Karpas-422 (cell line): ENCODE results near the gene NOX5. TPM values are rescaled to one million over a fixed set of nuclear protein-coding genes. Genes with fewer than 3 reads are reported as not detected.

Source experiments
- DNase-seq: peaks from one replicate; pipeline ENCODE4 v3.0.0-alpha.2; 2015
- H2AFZ ChIP-seq: fragments of 200-600 bp; sonication (generic); 2 replicates; pipeline ENCODE4 v1.6.1; 2014; ENCODE audit warnings: antibody characterized with exemption, low read length, mixed read lengths
- H3K27ac ChIP-seq: fragments of 200-600 bp; sonication (generic); 2 replicates; pipeline ENCODE4 v1.5.1; 2014; ENCODE audit warnings: mild to moderate bottlenecking, low read length, moderate library complexity
- H3K27me3 ChIP-seq: fragments of 200-600 bp; sonication (generic); 2 replicates; pipeline ENCODE4 v1.6.1; 2014; ENCODE audit warnings: low read length, mixed read lengths
- H3K36me3 ChIP-seq: fragments of 200-600 bp; sonication (generic); 2 replicates; pipeline ENCODE4 v1.6.1; 2014; ENCODE audit warnings: low read length, mixed read lengths; ENCODE audit not compliant: insufficient read depth
- H3K4me1 ChIP-seq: fragments of 200-600 bp; sonication (generic); 2 replicates; pipeline ENCODE4 v1.6.1; 2014; ENCODE audit warnings: mild to moderate bottlenecking, low read length, mixed read lengths
- H3K4me2 ChIP-seq: fragments of 200-600 bp; sonication (generic); 2 replicates; pipeline ENCODE4 v1.6.1; 2014; ENCODE audit warnings: low read length, low read depth, mild to moderate bottlenecking; ENCODE audit not compliant: poor library complexity, severe bottlenecking
- H3K4me3 ChIP-seq: fragments of 200-600 bp; sonication (generic); 2 replicates; pipeline ENCODE4 v1.5.1; 2014; ENCODE audit warnings: mild to moderate bottlenecking, antibody characterized with exemption, low read length, mixed read lengths
- H3K79me2 ChIP-seq: fragments of 200-600 bp; sonication (generic); 2 replicates; pipeline ENCODE4 v1.6.1; 2014; ENCODE audit warnings: mild to moderate bottlenecking, low read length, mixed read lengths
- H3K9ac ChIP-seq: fragments of 200-600 bp; sonication (generic); 2 replicates; pipeline ENCODE4 v1.6.0; 2014; ENCODE audit warnings: low read length
- H3K9me2 ChIP-seq: fragments of 200-600 bp; sonication (generic), shearing (Covaris generic); replicated peaks from 2 replicates; pipeline ENCODE4 v1.6.0; 2014; ENCODE audit warnings: mild to moderate bottlenecking, low read length, moderate library complexity; ENCODE audit not compliant: insufficient read depth
- H3K9me3 ChIP-seq: fragments of 300-700, 200-600 bp; sonication (generic); 2 replicates; pipeline ENCODE4 v1.6.1; 2014; ENCODE audit warnings: low read length, mixed read lengths
- H4K20me1 ChIP-seq: fragments of 200-600 bp; sonication (generic); 2 replicates; pipeline ENCODE4 v1.6.1; 2014; ENCODE audit warnings: mild to moderate bottlenecking, antibody characterized with exemption, low read length, low read depth; ENCODE audit not compliant: insufficient read depth
- total RNA-seq: library from RNA; depleted of rRNA; stranded (reverse); fragments of >200 nt; shearing (Covaris generic); gene quantifications from 2 replicates; pipeline ENCODE4 v1.2.3, GENCODE V29; 2014; ENCODE audit warnings: low replicate concordance; rRNA removed

The NOX5 gene
- total RNA-seq, 1 experiment from 2014 or later, result not detected

DNA sequence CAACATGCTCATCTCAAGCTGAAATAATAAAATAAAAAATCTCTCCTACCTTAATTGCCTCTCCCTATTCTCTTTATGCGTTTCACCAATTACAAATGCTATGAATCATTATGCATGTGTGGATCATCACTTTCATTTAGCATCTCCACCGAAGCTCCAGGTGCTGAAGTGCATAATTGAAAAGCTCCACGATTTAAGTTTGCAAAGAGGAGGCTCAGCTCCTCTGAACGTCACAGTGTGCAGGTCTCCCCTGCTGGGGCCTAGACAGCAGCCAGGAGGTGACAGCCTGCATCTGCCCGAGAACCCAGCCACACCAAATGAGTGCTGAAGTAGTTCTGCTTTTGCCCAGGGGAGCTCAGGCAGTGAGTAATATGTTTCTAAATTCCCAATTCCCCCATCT lies 85.4 kb downstream of the NOX5 start:
- H3K4me2 ChIP-seq, result no peak overlapping the region
- no peak overlapping the region for H3K9ac ChIP-seq

DNA sequence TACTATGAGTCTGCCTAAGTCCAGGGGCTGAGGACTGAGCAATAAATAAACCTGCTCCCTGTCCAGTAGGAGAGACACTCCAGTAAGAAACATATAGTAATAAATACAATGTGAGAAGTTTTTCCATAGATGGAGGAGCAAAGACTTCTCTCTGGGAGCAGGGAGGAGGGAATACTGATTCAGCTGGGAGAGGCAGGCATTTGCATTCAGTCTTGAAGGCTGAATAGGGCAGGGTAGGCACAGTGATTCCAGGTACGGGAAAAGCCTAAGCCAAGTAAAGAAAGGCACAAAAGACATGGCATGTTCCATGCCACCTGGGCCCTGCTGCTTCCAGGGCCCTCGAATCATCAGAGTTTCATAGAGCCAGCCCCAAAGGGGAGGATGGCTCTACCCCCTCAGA lies 86.3 kb downstream of the NOX5 start:
- H3K4me3 ChIP-seq, result no peak overlapping the region
- no peak overlapping the region for H3K27ac ChIP-seq
- H3K9me3 ChIP-seq, result no peaks in the 10 kb centered on the region
- H3K9ac ChIP-seq, result no peak overlapping the region
- DNase-seq, result no peak
- H3K4me1 ChIP-seq, result no peaks in the 10 kb centered on the region
- H3K4me2 ChIP-seq, result no peak overlapping the region
- H2AFZ ChIP-seq, result no peak overlapping the region
- H3K9me2 ChIP-seq, result no peaks in the 10 kb centered on the region
- no peaks in the 10 kb centered on the region for H4K20me1 ChIP-seq
- no peaks in the 10 kb centered on the region for H3K79me2 ChIP-seq
- H3K27me3 ChIP-seq, result no peaks in the 10 kb centered on the region
- H3K36me3 ChIP-seq, result no peaks in the 10 kb centered on the region

More for the DNA sequence above, 85.4 kb downstream of the NOX5 start:
- H2AFZ ChIP-seq, result no peak overlapping the region
- no peak for DNase-seq
- no peak overlapping the region for H3K27ac ChIP-seq
- H3K9me3 ChIP-seq, result no peaks in the 10 kb centered on the region
- H3K4me3 ChIP-seq, result no peak overlapping the region
- H3K36me3 ChIP-seq, result no peaks in the 10 kb centered on the region
- H3K79me2 ChIP-seq, result no peaks in the 10 kb centered on the region
- no peaks in the 10 kb centered on the region for H3K27me3 ChIP-seq
- H3K9me2 ChIP-seq, result no peaks in the 10 kb centered on the region
- no peaks in the 10 kb centered on the region for H4K20me1 ChIP-seq
- H3K4me1 ChIP-seq, result no peaks in the 10 kb centered on the region

DNA sequence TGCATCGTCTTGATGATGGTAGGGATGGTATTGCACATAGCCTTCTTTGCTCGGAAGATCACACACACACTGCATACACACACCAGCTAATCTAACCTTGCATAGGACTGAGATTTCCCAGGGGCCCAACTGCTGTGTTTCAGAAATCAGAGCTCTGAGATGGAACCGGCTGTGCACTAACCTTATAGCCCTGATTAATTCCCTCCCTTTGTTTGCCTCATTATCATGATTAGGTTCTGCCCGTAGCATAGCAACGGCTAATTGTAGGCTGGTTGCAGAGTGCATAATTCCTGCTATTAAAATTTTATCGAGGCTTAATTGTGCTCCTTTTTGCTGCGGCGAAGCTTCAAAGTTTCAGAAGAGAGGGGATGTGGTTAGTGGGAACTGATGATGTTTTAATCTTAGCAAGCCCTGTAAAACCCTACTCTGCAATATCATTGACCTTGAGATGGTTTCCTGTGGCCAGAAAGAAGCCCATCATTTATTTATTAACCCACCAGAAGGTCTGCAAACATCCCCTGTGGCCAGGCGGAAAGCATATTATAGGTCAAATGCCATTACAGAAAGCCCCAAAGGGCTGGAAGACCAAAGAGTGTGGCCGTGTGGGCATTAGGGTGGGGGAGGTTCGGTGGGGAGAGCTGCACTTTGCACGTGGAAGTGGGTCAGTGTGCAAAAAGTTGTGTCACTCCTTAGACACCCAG lies 89.7 kb downstream of the NOX5 start:
- H3K27me3 ChIP-seq, result no peaks in the 10 kb centered on the region
- no peak overlapping the region for H3K4me2 ChIP-seq
- no peak overlapping the region for H3K27ac ChIP-seq
- H3K4me3 ChIP-seq, result no peak overlapping the region
- H3K79me2 ChIP-seq, result no peaks in the 10 kb centered on the region
- no peaks in the 10 kb centered on the region for H3K4me1 ChIP-seq
- H4K20me1 ChIP-seq, result no peaks in the 10 kb centered on the region
- no peak overlapping the region for H2AFZ ChIP-seq
- H3K9me2 ChIP-seq, result no peaks in the 10 kb centered on the region
- no peak for DNase-seq
- H3K9me3 ChIP-seq, result no peaks in the 10 kb centered on the region
- H3K9ac ChIP-seq, result no peak overlapping the region
- no peaks in the 10 kb centered on the region for H3K36me3 ChIP-seq

DNA sequence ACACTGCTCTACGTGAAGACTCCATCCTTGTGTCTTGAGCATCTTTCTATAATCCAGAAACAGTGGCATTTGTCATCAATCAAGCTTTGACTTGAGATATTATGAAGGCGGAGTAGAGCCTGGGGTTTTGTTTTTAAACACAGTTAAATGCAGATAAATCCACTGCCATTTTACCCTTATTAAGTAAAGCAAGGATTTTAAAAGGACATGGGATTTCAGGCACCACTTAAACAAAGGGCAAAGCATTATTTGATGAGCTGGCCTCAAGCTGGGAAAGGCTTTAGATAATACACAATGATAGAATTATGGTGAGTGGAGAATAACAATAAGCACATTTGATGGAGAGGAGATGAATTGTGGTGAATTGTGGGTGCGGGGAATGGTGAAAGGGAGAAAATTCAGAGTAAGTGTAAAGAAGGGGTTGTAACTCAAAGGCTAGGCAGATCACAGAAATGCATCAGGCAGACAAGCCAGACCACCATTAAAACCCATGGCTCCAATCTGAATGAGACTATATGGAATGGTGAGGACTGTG lies 91.0 kb downstream of the NOX5 start:
- Histone ChIP-seq H3K36me3 (no peaks in the 10 kb centered on the region), H2AFZ (no peak overlapping the region), H3K27me3 (no peaks in the 10 kb centered on the region), H4K20me1 (no peaks in the 10 kb centered on the region), H3K79me2 (no peaks in the 10 kb centered on the region), H3K4me3 (no peak overlapping the region), H3K4me2 (no peak overlapping the region), H3K9me3 (no peaks in the 10 kb centered on the region), H3K9me2 (no peaks in the 10 kb centered on the region), H3K4me1 (no peaks in the 10 kb centered on the region), H3K27ac (no peak overlapping the region), H3K9ac (no peak overlapping the region)
- no peak for DNase-seq

DNA sequence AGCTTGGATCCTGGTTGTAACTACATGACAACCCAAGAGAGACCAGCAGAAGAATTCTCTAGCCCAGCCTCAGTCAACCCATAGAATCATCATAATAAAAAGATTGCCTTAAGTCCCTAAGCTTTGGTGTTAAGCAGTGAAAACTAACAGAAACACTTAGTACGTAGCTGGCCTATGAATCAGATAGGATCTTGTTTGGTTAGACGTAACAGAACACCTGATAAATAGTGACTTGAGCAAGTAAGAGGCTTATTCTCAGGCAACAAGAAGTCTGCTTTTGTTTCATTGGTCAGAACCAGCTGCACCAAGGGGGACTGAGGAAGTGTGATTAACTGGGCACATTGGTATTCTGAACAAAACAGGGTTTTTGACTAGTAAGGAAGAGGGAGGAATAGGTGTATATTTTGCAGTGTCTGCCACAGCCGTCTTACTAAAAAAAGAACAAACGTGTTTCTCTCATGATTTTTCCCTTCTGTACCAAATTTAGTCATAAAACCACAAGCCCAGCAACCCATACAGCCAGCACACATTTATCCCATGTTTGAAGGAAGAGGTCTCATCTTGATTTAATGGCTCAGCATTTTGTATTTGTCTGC lies 92.6 kb downstream of the NOX5 start:
- Histone ChIP-seq H3K4me1 (no peaks in the 10 kb centered on the region), H3K9ac (no peak overlapping the region), H3K9me2 (no peaks in the 10 kb centered on the region), H3K36me3 (no peaks in the 10 kb centered on the region), H3K9me3 (no peaks in the 10 kb centered on the region), H3K27ac (no peak overlapping the region), H4K20me1 (no peaks in the 10 kb centered on the region), H3K4me2 (no peak overlapping the region), H3K27me3 (0 out of 2 replicates have a peak, but pooled peaks cover 2% of the 10 kb centered on the region), H3K4me3 (no peak overlapping the region), H3K79me2 (no peaks in the 10 kb centered on the region), H2AFZ (no peak overlapping the region)
- no peak for DNase-seq

Other genes starting within 250 kb of the NOX5 start
- gene ANP32A, start 193.8 kb upstream of the NOX5 start, total RNA-seq, result 99.5 and 184 TPM in 2 replicates
- not detected in 2 replicates for gene SPESP1, start 84.2 kb upstream of the NOX5 start, total RNA-seq
- 1.9 and 6.4 TPM in 2 replicates for gene GLCE, start 145.9 kb downstream of the NOX5 start, total RNA-seq